Stomach (tissue), 4 donors: ENCODE results near the gene GRIPAP1.

Source experiments
- EP300 ChIP-seq: sonication (generic); formaldehyde crosslinking; IDR thresholded peaks from one replicate; pipeline ENCODE4 v1.6.1; 2017; ENCODE audit warnings: antibody characterized with exemption
- POLR2A ChIP-seq, 4 donors: fragments of 450-650 bp; IDR thresholded peaks; one replicate each; pipeline ENCODE4 v1.6.1; 2016; ENCODE audit warnings: antibody characterized with exemption in 4 of 4, control low read depth in 2 of 4, mild to moderate bottlenecking in 1 of 4, moderate library complexity in 1 of 4
- TF ChIP-seq, protein P1 (sequence below), 7 experiments: fragments of 450-650 bp in 4 of 7; fragments of 200-600 bp in 3 of 7; sonication (generic) in 3 of 7; IDR thresholded peaks; one replicate each; pipeline ENCODE4 v1.5.1; 2016 to 2019; ENCODE audit warnings: antibody characterized with exemption in 7 of 7, control low read depth in 2 of 7, mild to moderate bottlenecking in 1 of 7

DNA sequence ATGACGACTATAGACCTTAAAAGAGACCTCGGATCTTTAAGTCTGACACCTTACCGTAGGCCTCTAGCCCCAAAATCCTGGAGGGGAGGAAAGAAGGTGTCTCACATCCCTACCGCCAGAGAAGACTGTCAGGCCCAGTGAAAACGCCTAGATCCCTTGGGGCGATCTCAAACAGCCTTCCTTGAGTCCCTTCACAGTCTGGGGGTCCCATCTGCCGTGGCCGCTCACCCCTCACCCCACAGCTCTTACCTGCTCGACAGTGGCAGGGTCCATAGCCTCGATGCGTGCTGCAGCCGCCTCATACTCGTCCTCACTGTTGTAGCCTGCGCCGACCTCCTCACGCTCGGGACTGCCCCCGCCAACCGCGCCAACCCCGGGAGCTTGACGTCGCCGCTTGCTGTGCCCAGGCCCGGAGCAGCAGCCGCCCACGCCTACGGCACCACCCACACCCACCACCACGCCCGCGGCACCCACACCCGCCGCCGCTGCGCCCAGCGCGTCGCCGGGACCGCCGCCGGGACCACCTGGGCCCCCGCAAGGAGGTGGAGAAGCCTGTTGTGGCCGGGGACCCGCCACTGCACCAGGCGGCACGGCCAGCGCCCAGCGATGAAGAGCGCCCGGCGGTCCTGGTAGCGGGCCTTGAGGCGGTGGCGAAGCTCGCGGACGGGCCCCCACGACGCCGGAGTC is 45.2 kb downstream of the GRIPAP1 start:
- TF ChIP-seq POLR2A (IDR thresholded peaks at IDR 0.05) (no peak), EP300 (no peak)
- TF ChIP-seq, protein P1, sequence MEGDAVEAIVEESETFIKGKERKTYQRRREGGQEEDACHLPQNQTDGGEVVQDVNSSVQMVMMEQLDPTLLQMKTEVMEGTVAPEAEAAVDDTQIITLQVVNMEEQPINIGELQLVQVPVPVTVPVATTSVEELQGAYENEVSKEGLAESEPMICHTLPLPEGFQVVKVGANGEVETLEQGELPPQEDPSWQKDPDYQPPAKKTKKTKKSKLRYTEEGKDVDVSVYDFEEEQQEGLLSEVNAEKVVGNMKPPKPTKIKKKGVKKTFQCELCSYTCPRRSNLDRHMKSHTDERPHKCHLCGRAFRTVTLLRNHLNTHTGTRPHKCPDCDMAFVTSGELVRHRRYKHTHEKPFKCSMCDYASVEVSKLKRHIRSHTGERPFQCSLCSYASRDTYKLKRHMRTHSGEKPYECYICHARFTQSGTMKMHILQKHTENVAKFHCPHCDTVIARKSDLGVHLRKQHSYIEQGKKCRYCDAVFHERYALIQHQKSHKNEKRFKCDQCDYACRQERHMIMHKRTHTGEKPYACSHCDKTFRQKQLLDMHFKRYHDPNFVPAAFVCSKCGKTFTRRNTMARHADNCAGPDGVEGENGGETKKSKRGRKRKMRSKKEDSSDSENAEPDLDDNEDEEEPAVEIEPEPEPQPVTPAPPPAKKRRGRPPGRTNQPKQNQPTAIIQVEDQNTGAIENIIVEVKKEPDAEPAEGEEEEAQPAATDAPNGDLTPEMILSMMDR (IDR thresholded peaks at IDR 0.05): no peak
